ENCODE data around the gene SCN5A. TPM values are rescaled to one million over a fixed set of nuclear protein-coding genes. Genes with fewer than 3 reads are reported as not detected.

The SCN5A gene
- total RNA-seq, 2 donors from 2014 or later, result 4.5 to 5.6 TPM

DNA sequence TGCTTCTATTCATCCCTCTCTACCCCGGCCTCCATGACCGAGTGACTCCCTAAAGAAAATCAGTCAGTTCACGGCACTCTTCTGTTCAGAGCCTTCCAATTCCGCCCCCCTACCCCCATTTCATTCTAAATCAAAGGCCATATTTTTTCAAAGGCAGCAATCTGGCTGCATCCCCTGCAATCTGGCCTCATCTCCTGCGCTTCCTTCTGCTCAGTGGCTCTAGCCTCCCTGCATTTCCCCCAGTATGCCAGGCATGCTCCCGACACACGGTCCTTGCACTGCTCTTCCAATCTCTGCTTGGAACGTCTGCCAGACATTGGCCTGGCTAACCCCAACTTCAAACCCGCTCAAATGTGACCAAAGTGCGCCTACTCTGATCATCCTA lies 85.6 kb downstream of the SCN5A start:
- Mint-ChIP-seq H3K9me3 (no peaks in the 10 kb centered on the region), H3K4me1 (no peaks in the 10 kb centered on the region), H3K27me3 (ENCODE audit: insufficient read depth) (no peaks in the 10 kb centered on the region), H3K36me3 (ENCODE audit: low read depth) (no peaks in the 10 kb centered on the region), H3K27ac (no peak overlapping the region), H3K4me3 (no peak overlapping the region)
- H3K27ac ChIP-seq (ENCODE audit: low read depth, low read length), result no peak overlapping the region
- H3K4me1 ChIP-seq (ENCODE audit: control insufficient read depth, insufficient read depth, low read length), result no peaks in the 10 kb centered on the region
- 92 to 93% methylated on average over 10 of the region's 10 CpGs for WGBS, 2 experiments (ENCODE audit: insufficient coverage in 1 of 2, insufficient read length in 1 of 2)
- H3K4me3 ChIP-seq (ENCODE audit: low read length), result no peak overlapping the region
- peak; percentile 19 for DNase-seq
- H3K9ac ChIP-seq (ENCODE audit: extremely low read depth, low read length, poor library complexity, severe bottlenecking), result no peak overlapping the region
- no peaks in the 10 kb centered on the region for H3K27me3 ChIP-seq (ENCODE audit: control insufficient read depth, insufficient read depth, low read length, poor library complexity, severe bottlenecking)
- no peaks in the 10 kb centered on the region for H3K9me3 ChIP-seq (ENCODE audit: control insufficient read depth, low read length)
- TF ChIP-seq, protein P1, sequence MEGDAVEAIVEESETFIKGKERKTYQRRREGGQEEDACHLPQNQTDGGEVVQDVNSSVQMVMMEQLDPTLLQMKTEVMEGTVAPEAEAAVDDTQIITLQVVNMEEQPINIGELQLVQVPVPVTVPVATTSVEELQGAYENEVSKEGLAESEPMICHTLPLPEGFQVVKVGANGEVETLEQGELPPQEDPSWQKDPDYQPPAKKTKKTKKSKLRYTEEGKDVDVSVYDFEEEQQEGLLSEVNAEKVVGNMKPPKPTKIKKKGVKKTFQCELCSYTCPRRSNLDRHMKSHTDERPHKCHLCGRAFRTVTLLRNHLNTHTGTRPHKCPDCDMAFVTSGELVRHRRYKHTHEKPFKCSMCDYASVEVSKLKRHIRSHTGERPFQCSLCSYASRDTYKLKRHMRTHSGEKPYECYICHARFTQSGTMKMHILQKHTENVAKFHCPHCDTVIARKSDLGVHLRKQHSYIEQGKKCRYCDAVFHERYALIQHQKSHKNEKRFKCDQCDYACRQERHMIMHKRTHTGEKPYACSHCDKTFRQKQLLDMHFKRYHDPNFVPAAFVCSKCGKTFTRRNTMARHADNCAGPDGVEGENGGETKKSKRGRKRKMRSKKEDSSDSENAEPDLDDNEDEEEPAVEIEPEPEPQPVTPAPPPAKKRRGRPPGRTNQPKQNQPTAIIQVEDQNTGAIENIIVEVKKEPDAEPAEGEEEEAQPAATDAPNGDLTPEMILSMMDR (conservative IDR thresholded peaks at IDR 0.05), result no peak
- no peaks in the 10 kb centered on the region for H3K36me3 ChIP-seq (ENCODE audit: control insufficient read depth, insufficient read depth, low read length)

DNA sequence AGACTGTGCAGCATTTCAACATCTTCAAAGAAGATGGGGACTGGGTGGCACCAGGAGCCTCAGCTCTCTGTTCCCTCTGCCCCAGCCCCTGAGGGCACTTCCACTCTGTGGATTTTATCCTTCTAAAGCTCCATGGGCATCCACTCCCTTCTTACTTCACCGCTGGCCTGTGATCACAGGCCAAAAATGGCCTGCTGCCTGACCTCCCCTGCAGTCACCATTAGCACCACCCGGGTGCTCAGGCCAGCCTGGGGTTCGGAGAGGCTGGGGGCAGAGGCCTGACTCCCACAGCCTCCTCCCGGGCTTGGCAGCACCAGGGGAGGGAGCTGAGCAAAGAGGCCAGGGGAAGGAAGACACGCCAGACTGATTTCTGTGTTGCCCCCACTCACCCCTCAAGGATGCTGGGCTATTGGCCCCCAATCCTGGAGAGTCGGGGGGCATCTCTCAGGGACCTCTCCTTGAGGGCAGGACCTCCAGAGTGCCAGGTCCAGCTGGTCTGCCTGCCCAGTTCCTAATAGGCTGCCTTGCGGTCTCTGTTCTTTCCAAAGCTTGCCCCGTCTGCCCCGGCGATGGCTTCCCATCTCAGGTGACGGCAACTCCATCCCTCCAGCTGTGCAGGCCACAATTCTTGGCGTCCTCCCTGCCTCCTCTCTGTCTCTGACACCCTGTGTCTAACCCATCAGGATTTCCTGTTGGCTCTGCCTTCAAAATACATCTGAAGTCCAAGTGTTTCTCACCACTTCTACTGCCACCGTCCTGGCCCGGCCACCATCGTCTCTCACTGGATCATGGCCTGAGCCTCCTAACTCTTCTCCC lies 86.2 kb downstream of the SCN5A start:
- Histone ChIP-seq H3K9me3 (ENCODE audit: control insufficient read depth, low read length) (no peaks in the 10 kb centered on the region), H3K9ac (ENCODE audit: extremely low read depth, low read length, poor library complexity, severe bottlenecking) (no peak overlapping the region), H3K4me3 (ENCODE audit: low read length) (no peak overlapping the region), H3K36me3 (ENCODE audit: control insufficient read depth, insufficient read depth, low read length) (no peaks in the 10 kb centered on the region), H3K27ac (ENCODE audit: low read depth, low read length) (no peak overlapping the region), H3K27me3 (ENCODE audit: control insufficient read depth, insufficient read depth, low read length, poor library complexity, severe bottlenecking) (no peaks in the 10 kb centered on the region), H3K4me1 (ENCODE audit: control insufficient read depth, insufficient read depth, low read length) (no peaks in the 10 kb centered on the region)
- no peaks in the 10 kb centered on the region for H3K36me3 Mint-ChIP-seq (ENCODE audit: low read depth)
- H3K27me3 Mint-ChIP-seq (ENCODE audit: insufficient read depth), result no peaks in the 10 kb centered on the region
- H3K27ac Mint-ChIP-seq, result no peak overlapping the region
- 89 to 92% methylated on average over 12 to 15 of the region's 15 CpGs for WGBS, 2 experiments (ENCODE audit: insufficient coverage in 1 of 2, insufficient read length in 1 of 2)
- no peak overlapping the region for H3K4me3 Mint-ChIP-seq
- TF ChIP-seq, protein P1 (conservative IDR thresholded peaks at IDR 0.05), result no peak
- peak; percentile 33 for DNase-seq
- H3K4me1 Mint-ChIP-seq, result no peaks in the 10 kb centered on the region
- H3K9me3 Mint-ChIP-seq, result no peaks in the 10 kb centered on the region

DNA sequence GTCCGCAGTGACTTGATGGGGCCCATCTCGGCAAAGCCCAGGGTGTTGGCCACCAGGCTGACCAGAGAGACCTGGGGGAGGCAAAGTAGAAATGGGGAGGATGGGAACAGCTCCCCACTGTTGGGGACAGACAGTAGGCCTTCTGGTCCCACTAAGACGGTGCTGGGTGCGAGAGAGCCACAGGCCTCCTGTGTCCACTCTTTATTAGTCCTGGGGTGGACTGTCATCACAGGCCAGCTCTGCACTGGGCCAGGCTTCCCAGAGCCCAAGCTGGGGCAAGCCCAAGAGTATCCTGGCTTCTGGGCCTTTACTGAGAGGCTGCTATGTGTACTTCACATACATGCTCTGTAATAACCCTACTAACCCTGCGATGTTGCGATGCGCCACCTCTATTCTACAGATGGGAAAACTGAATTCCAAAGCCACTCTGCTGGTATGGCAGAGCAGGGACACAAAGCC lies 87.0 kb downstream of the SCN5A start:
- H3K9me3 ChIP-seq (ENCODE audit: control insufficient read depth, low read length), result no peaks in the 10 kb centered on the region
- Mint-ChIP-seq H3K27me3 (ENCODE audit: insufficient read depth) (no peaks in the 10 kb centered on the region), H3K4me1 (no peaks in the 10 kb centered on the region), H3K27ac (no peak overlapping the region), H3K4me3 (no peak overlapping the region), H3K36me3 (ENCODE audit: low read depth) (no peaks in the 10 kb centered on the region), H3K9me3 (no peaks in the 10 kb centered on the region)
- H3K4me3 ChIP-seq (ENCODE audit: low read length), result no peak overlapping the region
- WGBS, 2 experiments (ENCODE audit: insufficient coverage in 1 of 2, insufficient read length in 1 of 2), result 90 to 94% methylated on average over 2 to 7 of the region's 7 CpGs
- peak; percentile 16 for DNase-seq
- no peaks in the 10 kb centered on the region for H3K27me3 ChIP-seq (ENCODE audit: control insufficient read depth, insufficient read depth, low read length, poor library complexity, severe bottlenecking)
- H3K4me1 ChIP-seq (ENCODE audit: control insufficient read depth, insufficient read depth, low read length), result no peaks in the 10 kb centered on the region
- no peaks in the 10 kb centered on the region for H3K36me3 ChIP-seq (ENCODE audit: control insufficient read depth, insufficient read depth, low read length)
- TF ChIP-seq, protein P1 (conservative IDR thresholded peaks at IDR 0.05), result no peak
- no peak overlapping the region for H3K9ac ChIP-seq (ENCODE audit: extremely low read depth, low read length, poor library complexity, severe bottlenecking)
- no peak overlapping the region for H3K27ac ChIP-seq (ENCODE audit: low read depth, low read length)

Data from endodermal cell (in vitro differentiated cells).